Sigmoid colon (tissue), 7 donors: Measurements from ENCODE around the gene R3HDM4. TPM values are rescaled to one million over a fixed set of nuclear protein-coding genes. Genes with fewer than 3 reads are reported as not detected.

Experiments
- DNase-seq: peaks from one replicate; pipeline ENCODE4 v3.0.0-alpha.2; 2019
- H3K27ac ChIP-seq, 4 donors: fragments of 200-600 bp; sonication (generic); one replicate each; pipeline ENCODE4 v1.5.1; 2016 to 2019; ENCODE audit warnings: mild to moderate bottlenecking in 1 of 4
- H3K27me3 ChIP-seq, 3 donors: fragments of 200-600 bp; sonication (generic); one replicate each; pipeline ENCODE4 v1.5.1; 2019; ENCODE audit warnings: mild to moderate bottlenecking in 1 of 3
- H3K36me3 ChIP-seq, 4 donors: fragments of 200-600 bp; sonication (generic); one replicate each; pipeline ENCODE4 v1.5.1; 2016 to 2019
- H3K4me1 ChIP-seq, 4 donors: fragments of 200-600 bp; sonication (generic); one replicate each; pipeline ENCODE4 v1.5.1; 2017 to 2019
- H3K4me3 ChIP-seq, 4 donors: fragments of 200-600 bp; sonication (generic); one replicate each; pipeline ENCODE4 v1.5.1; 2017 to 2019; ENCODE audit warnings: mild to moderate bottlenecking in 2 of 4, moderate library complexity in 1 of 4
- H3K9me3 ChIP-seq, 4 donors: fragments of 200-600 bp in 3 of 4; sonication (generic) in 3 of 4; one replicate each; pipeline versions ENCODE4 v1.5.1 to v1.6.1; 2013 to 2019
- CTCF ChIP-seq, 4 experiments: fragments of 450-650 bp in 3 of 4; fragments of 200-600 bp in 1 of 4; IDR thresholded peaks; one replicate each; pipeline ENCODE4 v1.5.1; 2016 to 2019; ENCODE audit warnings: antibody characterized with exemption in 4 of 4, mild to moderate bottlenecking in 3 of 4, moderate library complexity in 2 of 4
- EP300 ChIP-seq, 4 donors: sonication (generic); formaldehyde crosslinking; IDR thresholded peaks; one replicate each; pipeline ENCODE4 v1.6.1; 2017; ENCODE audit warnings: antibody characterized with exemption in 4 of 4
- POLR2A ChIP-seq, 2 donors: fragments of 450-650 bp; IDR thresholded peaks; one replicate each; pipeline ENCODE4 v1.6.1; 2016; ENCODE audit warnings: antibody characterized with exemption in 2 of 2, mild to moderate bottlenecking in 2 of 2, moderate library complexity in 2 of 2
- POLR2AphosphoS5 ChIP-seq, 4 donors: sonication (generic); formaldehyde crosslinking; IDR thresholded peaks; one replicate each; pipeline ENCODE4 v1.6.1; 2017; ENCODE audit warnings: antibody characterized with exemption in 4 of 4
- WGBS, 2 donors: extraction: QIAGEN DNeasy Blood & Tissue Kit; methylation state at CpG; one replicate each; pipeline ENCODE4 v1.1.7; 2013; 5-methylcytosine and 5-hydroxymethylcytosine counted together
- intact Hi-C: fragments of 100-400 bp; cut with DNase I; formaldehyde crosslinking; loops from one replicate; pipeline ENCODE4 v1.15.1; 2023
- polyA plus RNA-seq, 3 donors: library from polyadenylated mRNA; stranded (reverse); fragments of 200-250 nt; gene quantifications; one replicate each; pipeline ENCODE4 v1.2.3, GENCODE V29; 2013
- total RNA-seq, 4 donors: library from RNA; depleted of rRNA; stranded (reverse); fragments of >200 nt; gene quantifications; one replicate each; pipeline ENCODE4 v1.1.0, GENCODE V29; 2016
- donor health status: healthy with polysubstance abuse.
- donor health status: Bipolar disorder and iron deficiency.
- donor health status: healthy.

Gene R3HDM4
- total and polyA plus RNA-seq, 7 donors: 21.4 to 85.3 (median 30.5) TPM

- DNase-seq: no peak
- peaks cover 0 to 57% (median 48%) of the 10 kb centered on the region in 4 donors for H3K4me1 ChIP-seq
- WGBS, 2 donors: 7 to 18% methylated on average over 35 of the region's 35 CpGs
These were observed 3.8 kb upstream of the R3HDM4 start for GRCh38 chr19:916645-917322.

GRCh38 chr19:912181-913079 is 589 bp downstream of the R3HDM4 start:
- TF ChIP-seq EP300 (IDR thresholded peaks at IDR 0.05) (no peak), CTCF (IDR thresholded peaks at IDR 0.05) (no peak)
- Histone ChIP-seq H3K27me3 (peaks cover 7 to 11% (median 8%) of the 10 kb centered on the region in 3 donors), H3K9me3 (no peaks in the 10 kb centered on the region), H3K4me1 (peaks cover 0 to 23% (median 19%) of the 10 kb centered on the region in 4 donors), H3K27ac (peak overlapping the region; percentile 86 to 94 (median 92)), H3K4me3 (peak overlapping the region; percentile 80 to 99 (median 90)), H3K36me3 (no peaks in the 10 kb centered on the region)
- no peak for DNase-seq
- intact Hi-C loops: no loop called here
- WGBS, 2 donors: 5 to 11% methylated on average over 69 of the region's 69 CpGs

More at GRCh38 chr19:916645-917322, 3.8 kb upstream of the R3HDM4 start:
- Histone ChIP-seq H3K4me3 (peak overlapping the region; percentile 1 to 41 (median 26)), H3K27me3 (peaks cover 42 to 52% (median 49%) of the 10 kb centered on the region in 3 donors), H3K36me3 (no peaks in the 10 kb centered on the region), H3K27ac (no peak overlapping the region), H3K9me3 (no peaks in the 10 kb centered on the region)
- intact Hi-C loops: no loop called here
- TF ChIP-seq POLR2A (IDR thresholded peaks at IDR 0.05): no peak
- no peak for TF ChIP-seq POLR2AphosphoS5 (IDR thresholded peaks at IDR 0.05)
- no peak for TF ChIP-seq CTCF (IDR thresholded peaks at IDR 0.05)
- no peak for TF ChIP-seq EP300 (IDR thresholded peaks at IDR 0.05)

- 85 to 92% methylated on average over 54 of the region's 54 CpGs for WGBS, 2 donors
- H3K36me3 ChIP-seq: no peaks in the 10 kb centered on the region
- TF ChIP-seq CTCF (IDR thresholded peaks at IDR 0.05) (no peak), POLR2A (IDR thresholded peaks at IDR 0.05) (no peak), POLR2AphosphoS5 (IDR thresholded peaks at IDR 0.05) (no peak), EP300 (IDR thresholded peaks at IDR 0.05) (no peak)
- peak overlapping the region in 1 of 4 donors; percentile 87 for H3K4me3 ChIP-seq
- peaks cover 0 to under 1% (median 0%) of the 10 kb centered on the region in 3 donors for H3K27me3 ChIP-seq
- peak overlapping the region in 2 of 4 donors; percentile 27 to 49 for H3K27ac ChIP-seq
- peaks cover 0 to 15% (median 12%) of the 10 kb centered on the region in 4 donors for H3K4me1 ChIP-seq
- H3K9me3 ChIP-seq: no peaks in the 10 kb centered on the region
- DNase-seq: no peak
- intact Hi-C loops: no loop called here
These were observed 1.6 kb downstream of the R3HDM4 start for GRCh38 chr19:911197-912033.

- H3K27ac ChIP-seq: no peak overlapping the region
- no peak overlapping the region for H3K4me3 ChIP-seq
- no peaks in the 10 kb centered on the region for H3K9me3 ChIP-seq
- peaks cover 0 to 7% (median 5%) of the 10 kb centered on the region in 4 donors for H3K4me1 ChIP-seq
- no peak for TF ChIP-seq POLR2AphosphoS5 (IDR thresholded peaks at IDR 0.05)
- TF ChIP-seq POLR2A (IDR thresholded peaks at IDR 0.05): no peak
- no peak for TF ChIP-seq CTCF (IDR thresholded peaks at IDR 0.05)
- no peak for TF ChIP-seq EP300 (IDR thresholded peaks at IDR 0.05)
- no peaks in the 10 kb centered on the region for H3K27me3 ChIP-seq
- intact Hi-C loops: no loop called here
- DNase-seq: no peak
- peaks cover 0 to 3% (median 0%) of the 10 kb centered on the region in 4 donors for H3K36me3 ChIP-seq
- WGBS, 2 donors: 65 to 82% methylated on average over 14 of the region's 14 CpGs
These were observed 5.7 kb downstream of the R3HDM4 start for GRCh38 chr19:907183-907853.
